Measurements from ENCODE around the gene MRPS26.
"Not testable (repeated sequence)": the region's sequence is repeated elsewhere in the genome, so short reads cannot be mapped to it uniquely, and the experiment has no call there.

The MRPS26 gene

DNA sequence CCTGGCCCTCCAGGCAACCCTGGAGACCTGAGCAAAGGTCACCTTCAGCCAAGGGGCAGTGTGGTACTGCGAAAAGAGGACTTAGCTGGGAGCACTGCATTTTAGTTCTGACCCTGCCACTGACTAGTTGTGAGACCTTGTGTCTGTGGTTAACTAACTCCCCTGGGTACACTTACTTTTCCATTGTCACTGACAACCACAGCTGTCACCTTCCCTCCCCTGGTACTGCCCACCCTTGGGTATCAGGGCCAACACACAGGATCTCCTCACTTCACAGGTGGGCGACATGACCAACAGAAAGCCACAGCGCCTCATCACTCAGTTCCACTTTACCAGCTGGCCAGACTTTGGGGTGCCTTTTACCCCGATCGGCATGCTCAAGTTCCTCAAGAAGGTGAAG lies 24.1 kb upstream of the MRPS26 start:
- no peak for DNase-seq
- in situ Hi-C loops (cut with HindIII; ENCODE audit: low pct_ligation_motif_present, low sequenced_read_pairs) = no loop called here
- Histone ChIP-seq H3K27ac (no peak overlapping the region), H3K36me3 (replicated peaks) (peaks cover 34% of the 10 kb centered on the region), H3K4me3 (ENCODE audit: low read depth, low read length) (no peak overlapping the region), H3K27me3 (replicated peaks) (no peaks in the 10 kb centered on the region)
- TF ChIP-seq, protein P1, sequence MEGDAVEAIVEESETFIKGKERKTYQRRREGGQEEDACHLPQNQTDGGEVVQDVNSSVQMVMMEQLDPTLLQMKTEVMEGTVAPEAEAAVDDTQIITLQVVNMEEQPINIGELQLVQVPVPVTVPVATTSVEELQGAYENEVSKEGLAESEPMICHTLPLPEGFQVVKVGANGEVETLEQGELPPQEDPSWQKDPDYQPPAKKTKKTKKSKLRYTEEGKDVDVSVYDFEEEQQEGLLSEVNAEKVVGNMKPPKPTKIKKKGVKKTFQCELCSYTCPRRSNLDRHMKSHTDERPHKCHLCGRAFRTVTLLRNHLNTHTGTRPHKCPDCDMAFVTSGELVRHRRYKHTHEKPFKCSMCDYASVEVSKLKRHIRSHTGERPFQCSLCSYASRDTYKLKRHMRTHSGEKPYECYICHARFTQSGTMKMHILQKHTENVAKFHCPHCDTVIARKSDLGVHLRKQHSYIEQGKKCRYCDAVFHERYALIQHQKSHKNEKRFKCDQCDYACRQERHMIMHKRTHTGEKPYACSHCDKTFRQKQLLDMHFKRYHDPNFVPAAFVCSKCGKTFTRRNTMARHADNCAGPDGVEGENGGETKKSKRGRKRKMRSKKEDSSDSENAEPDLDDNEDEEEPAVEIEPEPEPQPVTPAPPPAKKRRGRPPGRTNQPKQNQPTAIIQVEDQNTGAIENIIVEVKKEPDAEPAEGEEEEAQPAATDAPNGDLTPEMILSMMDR (IDR thresholded peaks at IDR 0.05; ENCODE audit: low read depth, low read length, missing control alignments) = no peak

DNA sequence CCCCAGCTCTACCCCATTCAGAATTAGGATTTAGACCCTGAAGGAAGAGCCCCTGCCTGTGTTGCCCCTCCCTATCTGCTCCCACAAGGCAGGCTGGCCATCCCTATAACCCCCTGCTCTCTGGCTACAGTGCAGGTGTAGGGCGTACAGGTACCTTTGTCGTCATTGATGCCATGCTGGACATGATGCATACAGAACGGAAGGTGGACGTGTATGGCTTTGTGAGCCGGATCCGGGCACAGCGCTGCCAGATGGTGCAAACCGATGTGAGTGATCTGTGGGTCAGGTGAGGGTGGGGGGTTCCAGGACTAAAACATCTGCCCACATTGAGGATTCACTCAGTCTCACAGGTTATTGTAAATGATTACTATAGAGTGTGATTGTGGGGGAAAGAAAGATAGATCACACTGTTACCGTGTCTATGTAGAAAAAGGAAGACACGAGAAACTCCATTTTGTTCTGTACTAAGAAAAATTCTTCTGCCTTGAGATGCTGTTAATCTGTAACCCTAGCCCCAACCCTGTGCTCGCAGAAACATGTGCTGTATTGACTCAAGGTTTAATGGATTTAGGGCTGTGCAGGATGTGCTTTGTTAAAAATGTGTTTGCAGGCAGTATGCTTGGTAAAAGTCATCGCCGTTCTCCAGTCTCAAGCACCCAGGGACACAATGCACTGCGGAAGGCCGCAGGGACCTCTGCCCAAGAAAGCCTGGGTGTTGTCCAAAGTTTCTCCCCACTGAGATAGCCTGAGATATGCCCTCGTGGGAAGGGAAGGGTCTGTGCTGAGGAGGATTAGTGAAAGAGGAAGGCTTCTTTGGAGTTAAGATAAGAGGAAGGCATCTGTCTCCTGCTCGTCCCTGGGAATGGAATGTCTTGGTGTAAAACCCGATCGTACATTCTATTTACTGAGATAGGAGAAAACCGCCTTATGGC lies 23.0 kb upstream of the MRPS26 start:
- not testable (repeated sequence) for H3K27me3 ChIP-seq (replicated peaks)
- H3K36me3 ChIP-seq (replicated peaks) = peaks cover 43% of the 10 kb centered on the region

DNA sequence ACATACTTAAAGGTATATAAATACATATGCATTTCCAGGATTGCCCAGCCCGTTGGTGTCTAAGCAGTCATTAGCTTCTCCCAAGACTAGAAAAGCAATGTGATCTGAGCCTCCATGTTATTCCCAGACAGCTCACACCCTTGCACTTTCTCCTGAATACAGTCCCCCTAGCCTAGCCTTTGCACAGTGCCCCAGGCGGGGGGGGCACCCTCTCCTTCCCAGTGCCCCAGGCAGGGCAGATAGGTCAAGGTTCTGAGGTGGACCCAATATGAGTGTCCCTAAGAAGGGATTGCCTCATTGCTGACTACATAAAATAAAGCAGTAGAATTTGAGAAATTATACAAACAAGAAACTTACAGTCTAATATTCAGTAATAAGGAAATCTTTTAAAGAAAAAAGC lies 17.9 kb upstream of the MRPS26 start:
- Histone ChIP-seq H3K36me3 (replicated peaks) (peaks cover 51% of the 10 kb centered on the region), H3K4me3 (ENCODE audit: low read depth, low read length) (no peak overlapping the region), H3K27me3 (replicated peaks) (no peaks in the 10 kb centered on the region), H3K27ac (no peak overlapping the region)
- no peak for DNase-seq
- TF ChIP-seq, protein P1 (IDR thresholded peaks at IDR 0.05; ENCODE audit: low read depth, low read length, missing control alignments) = no peak
- in situ Hi-C loops (cut with HindIII; ENCODE audit: low pct_ligation_motif_present, low sequenced_read_pairs) = no loop called here

More for the DNA sequence above, 23.0 kb upstream of the MRPS26 start:
- DNase-seq; in situ Hi-C loops (cut with HindIII; ENCODE audit: low pct_ligation_motif_present, low sequenced_read_pairs); H3K4me3 ChIP-seq (ENCODE audit: low read depth, low read length); H3K27ac ChIP-seq: not testable (repeated sequence)

DNA sequence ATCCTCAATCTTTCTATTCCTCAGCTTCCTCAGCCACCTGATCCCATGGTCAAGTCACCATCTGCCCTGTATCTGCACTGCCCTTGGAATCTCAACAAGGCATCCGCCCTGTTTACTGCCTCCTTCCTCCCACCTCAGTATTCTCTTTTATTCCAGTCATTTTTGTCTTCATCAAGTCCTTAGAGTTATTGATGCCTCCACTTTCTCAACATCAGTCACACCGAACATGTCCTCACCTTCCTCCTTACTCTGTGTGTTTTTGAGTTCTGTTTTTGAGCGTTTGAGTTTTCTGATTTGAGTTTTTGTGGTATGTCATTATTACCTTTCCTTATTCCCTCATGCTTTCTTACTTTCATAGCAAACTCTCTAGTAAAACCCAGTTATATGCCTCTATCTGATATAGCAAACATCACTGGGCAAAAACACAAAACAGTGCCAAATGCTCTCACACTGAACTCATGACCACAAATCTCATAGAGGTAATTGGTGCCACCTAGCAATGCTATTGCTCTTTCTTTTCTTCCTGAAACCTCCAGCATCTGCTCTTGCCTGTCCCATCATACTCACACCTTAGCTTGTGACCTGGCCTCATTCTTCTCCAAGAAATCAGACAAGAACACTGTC lies 14.2 kb upstream of the MRPS26 start:
- in situ Hi-C loops (cut with HindIII; ENCODE audit: low pct_ligation_motif_present, low sequenced_read_pairs) = no loop called here
- Histone ChIP-seq H3K4me3 (ENCODE audit: low read depth, low read length) (no peak overlapping the region), H3K27me3 (replicated peaks) (no peaks in the 10 kb centered on the region), H3K36me3 (replicated peaks) (peaks cover 55% of the 10 kb centered on the region), H3K27ac (no peak overlapping the region)
- no peak for DNase-seq
- TF ChIP-seq, protein P1 (IDR thresholded peaks at IDR 0.05; ENCODE audit: low read depth, low read length, missing control alignments) = no peak

DNA sequence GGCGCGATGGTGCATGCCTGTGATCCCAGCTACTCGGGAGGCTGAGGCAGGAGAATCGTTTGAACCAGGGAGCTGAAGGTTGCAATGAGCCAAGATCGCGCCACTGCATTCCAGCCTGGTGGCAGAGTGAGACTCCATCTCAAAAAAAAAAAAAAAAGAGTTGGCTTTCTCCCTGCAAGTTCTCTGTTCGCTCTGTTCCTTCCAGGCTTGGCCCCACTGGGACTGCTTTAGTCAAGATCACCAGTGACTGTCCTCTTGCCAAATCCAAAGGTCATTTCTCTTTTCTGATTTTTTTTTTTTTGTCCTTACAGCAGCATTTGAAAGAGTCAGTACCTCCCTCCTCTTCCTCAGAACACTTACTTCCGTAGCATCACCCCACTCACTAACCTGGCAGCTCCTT lies 13.2 kb upstream of the MRPS26 start:
- TF ChIP-seq, protein P1 (IDR thresholded peaks at IDR 0.05; ENCODE audit: low read depth, low read length, missing control alignments) = no peak
- Histone ChIP-seq H3K4me3 (ENCODE audit: low read depth, low read length) (no peak overlapping the region), H3K27ac (no peak overlapping the region), H3K27me3 (replicated peaks) (no peaks in the 10 kb centered on the region), H3K36me3 (replicated peaks) (peaks cover 53% of the 10 kb centered on the region)
- no peak for DNase-seq
- in situ Hi-C loops (cut with HindIII; ENCODE audit: low pct_ligation_motif_present, low sequenced_read_pairs) = no loop called here

DNA sequence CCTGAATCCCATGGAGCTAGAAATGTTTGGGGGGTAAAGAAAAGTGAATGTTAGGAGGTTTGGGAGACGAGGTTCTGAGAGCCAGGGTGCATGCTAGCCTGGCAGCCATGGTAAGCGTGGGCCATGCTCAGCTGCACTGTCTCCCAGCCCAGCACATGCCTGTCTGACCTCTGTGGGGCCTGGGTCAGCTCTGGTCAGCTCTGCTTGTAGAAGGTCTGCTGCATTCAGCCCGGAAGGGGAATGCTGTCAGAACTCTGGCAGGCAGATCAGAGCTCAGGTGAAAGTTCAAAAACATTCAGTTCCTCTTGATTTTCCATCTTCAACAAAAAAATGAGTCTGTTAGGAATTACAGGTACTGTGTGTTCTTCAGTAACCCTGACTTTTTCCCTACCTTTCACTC lies 8.2 kb upstream of the MRPS26 start:
- TF ChIP-seq, protein P1 (IDR thresholded peaks at IDR 0.05; ENCODE audit: low read depth, low read length, missing control alignments) = no peak
- DNase-seq = no peak
- Histone ChIP-seq H3K4me3 (ENCODE audit: low read depth, low read length) (no peak overlapping the region), H3K36me3 (replicated peaks) (peaks cover 53% of the 10 kb centered on the region), H3K27me3 (replicated peaks) (no peaks in the 10 kb centered on the region), H3K27ac (no peak overlapping the region)
- in situ Hi-C loops (cut with HindIII; ENCODE audit: low pct_ligation_motif_present, low sequenced_read_pairs) = no loop called here

Measured in brain microvascular endothelial cell (primary cell).